GM21447 (cell line): ENCODE results near the gene PAFAH1B2.
"Not testable (repeated sequence)": the region's sequence is repeated elsewhere in the genome, so short reads cannot be mapped to it uniquely, and the experiment has no call there.

Experiments used
- ATAC-seq: cut with Tn5 transposase; IDR thresholded peaks from one replicate; pipeline ENCODE4 v1.9.1; 2021; ENCODE audit not compliant: unreplicated experiment

Gene PAFAH1B2

GRCh38 chr11:117172724-117173421 lies 28.8 kb downstream of the PAFAH1B2 start:
- no peak for ATAC-seq

GRCh38 chr11:117175104-117175503 lies 31.0 kb downstream of the PAFAH1B2 start:
- ATAC-seq, result no peak

GRCh38 chr11:117175781-117176180 lies 31.7 kb downstream of the PAFAH1B2 start:
- ATAC-seq, result no peak

GRCh38 chr11:117176186-117176585 lies 32.1 kb downstream of the PAFAH1B2 start:
- ATAC-seq, result no peak

GRCh38 chr11:117177534-117178209 lies 33.6 kb downstream of the PAFAH1B2 start:
- no peak for ATAC-seq

GRCh38 chr11:117178210-117179034 lies 34.3 kb downstream of the PAFAH1B2 start, which contains the start of gene SIDT2:
SIDT2 (plus strand) TSS chr11:117178743; CDS start chr11:117179264, 521 bp downstream.
- peak; percentile 85 for ATAC-seq

- ATAC-seq, result peak; percentile 33
These were observed 35.2 kb downstream of the PAFAH1B2 start for GRCh38 chr11:117179048-117179999.

- no peak for ATAC-seq
These were observed 35.9 kb downstream of the PAFAH1B2 start for GRCh38 chr11:117180020-117180419.

- no peak for ATAC-seq
These were observed 36.8 kb downstream of the PAFAH1B2 start for GRCh38 chr11:117180661-117181585.

- no peak for ATAC-seq
These were observed 37.8 kb downstream of the PAFAH1B2 start for GRCh38 chr11:117181586-117182550.

GRCh38 chr11:117182551-117182935 lies 38.5 kb downstream of the PAFAH1B2 start:
- no peak for ATAC-seq

- ATAC-seq, result not testable (repeated sequence)
These were observed 39.1 kb downstream of the PAFAH1B2 start for GRCh38 chr11:117183178-117183577.

GRCh38 chr11:117183724-117184349 lies 39.8 kb downstream of the PAFAH1B2 start:
- ATAC-seq, result no peak

GRCh38 chr11:117185736-117186430 lies 41.8 kb downstream of the PAFAH1B2 start:
- no peak for ATAC-seq

- ATAC-seq, result no peak
These were observed 42.3 kb downstream of the PAFAH1B2 start for GRCh38 chr11:117186431-117186761.

GRCh38 chr11:117187007-117187406 lies 42.9 kb downstream of the PAFAH1B2 start:
- no peak for ATAC-seq

- no peak for ATAC-seq
These were observed 43.3 kb downstream of the PAFAH1B2 start for GRCh38 chr11:117187428-117187798.
